ENCODE data around the gene LRRC47.
A peak's percentile ranks its signal among the peaks of the same experiment; 100 is the strongest.

LRRC47 gene
- total RNA-seq = 80.2 to 89.9 (median 88.9) reads per million in 4 experiments

GRCh38 chr1:3796215-3797061 lies at the start of gene LRRC47:
Gene LRRC47, minus strand, starts transcription at chr1:3796498. Its CDS starts 22 bp downstream, at chr1:3796476.
- peak; percentile 90 for DNase-seq

- no peak for DNase-seq
These were observed 46.6 kb upstream of the LRRC47 start for GRCh38 chr1:3842912-3843311.

DNA sequence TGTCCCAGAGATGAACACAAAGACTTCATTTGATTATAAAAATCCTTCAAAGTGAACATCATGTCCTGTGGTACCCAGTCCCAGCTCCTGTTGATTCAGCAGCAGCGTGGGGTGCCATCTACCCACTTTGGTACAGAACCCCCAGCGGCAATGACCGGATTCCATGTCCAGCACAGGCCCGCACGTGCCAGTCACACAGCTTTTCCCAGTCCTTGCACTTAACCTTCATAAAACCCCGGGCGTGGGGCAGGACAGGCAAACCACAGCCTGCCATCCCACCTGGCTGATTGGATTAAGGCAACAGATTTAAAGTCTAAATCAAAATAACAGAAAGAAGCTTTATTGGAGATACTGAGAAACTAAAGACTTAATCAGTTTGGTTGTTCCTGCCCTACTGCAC lies 45.2 kb upstream of the LRRC47 start:
- DNase-seq = no peak

GRCh38 chr1:3838788-3839187 lies 42.5 kb upstream of the LRRC47 start:
- DNase-seq = no peak

GRCh38 chr1:3837685-3838084 lies 41.4 kb upstream of the LRRC47 start:
- no peak for DNase-seq

- no peak for DNase-seq
These were observed 40.9 kb upstream of the LRRC47 start for GRCh38 chr1:3837200-3837599.

DNA sequence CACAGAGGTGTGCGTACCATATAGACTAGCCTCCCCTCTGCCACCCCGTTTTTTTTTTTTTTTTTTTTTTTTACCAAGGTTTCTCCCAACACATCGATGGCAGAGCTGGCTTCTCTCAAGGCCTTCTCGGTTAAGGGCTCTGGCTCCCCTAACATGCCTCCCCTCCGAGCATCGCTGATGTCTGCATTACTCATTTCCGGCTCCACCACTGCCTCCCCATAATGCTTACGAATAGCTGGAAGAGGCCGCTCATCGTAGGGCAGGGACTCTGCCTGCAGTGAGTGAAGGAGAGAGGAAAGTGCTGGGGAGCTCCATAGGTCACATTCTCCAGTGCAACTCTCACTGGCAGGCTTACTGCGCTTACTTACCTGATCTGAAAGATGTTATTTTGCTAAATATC lies 40.1 kb upstream of the LRRC47 start:
- DNase-seq = no peak

DNA sequence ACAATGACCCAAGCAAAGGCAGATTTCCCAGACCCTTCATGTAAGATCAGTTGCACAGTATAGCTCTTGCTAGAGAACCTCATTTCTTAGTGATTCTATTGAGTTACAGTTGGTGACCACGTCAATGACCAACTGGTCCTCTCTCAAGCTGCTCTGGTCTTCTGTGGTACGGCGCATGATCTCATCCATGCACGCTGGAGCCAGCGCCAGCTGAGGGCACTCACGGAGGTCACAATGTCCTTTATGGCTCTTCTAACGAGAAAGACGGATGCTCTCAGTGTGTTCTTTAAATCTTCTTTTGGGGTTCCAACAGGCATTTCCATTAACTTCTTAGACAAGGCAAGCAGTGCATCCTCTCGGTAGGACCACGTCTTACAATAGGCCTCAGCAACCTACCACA lies 38.4 kb upstream of the LRRC47 start:
- no peak for DNase-seq

- DNase-seq = no peak
These were observed 35.4 kb upstream of the LRRC47 start for GRCh38 chr1:3831689-3832088.

GRCh38 chr1:3828391-3828790 lies 32.1 kb upstream of the LRRC47 start:
- no peak for DNase-seq

DNA sequence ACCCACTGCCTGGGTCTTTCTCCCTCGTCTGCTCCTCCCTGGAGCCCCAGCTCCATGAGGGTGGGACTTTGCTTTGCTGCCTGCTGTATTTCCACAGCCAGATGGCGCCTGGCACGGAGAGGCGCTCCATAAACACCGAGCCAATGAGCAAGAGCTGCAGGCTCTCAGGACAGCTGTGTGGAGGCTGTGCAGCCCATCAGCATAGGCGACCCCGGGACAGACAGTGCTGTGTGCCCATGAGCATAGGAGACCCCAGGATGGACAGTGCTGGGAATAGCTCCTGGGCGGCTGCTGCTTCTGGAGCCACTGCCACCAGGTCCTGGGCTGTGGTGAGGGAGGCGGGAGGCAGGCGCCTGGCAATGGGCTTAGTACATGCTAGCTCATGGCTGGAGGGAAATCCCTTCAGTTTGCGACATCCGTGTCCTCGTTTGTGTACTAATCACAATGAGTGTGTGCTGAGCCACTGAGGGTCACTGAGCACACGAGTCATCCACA lies 31.6 kb upstream of the LRRC47 start:
- DNase-seq = no peak

GRCh38 chr1:3825356-3825755 lies 29.1 kb upstream of the LRRC47 start:
- no peak for DNase-seq

DNA sequence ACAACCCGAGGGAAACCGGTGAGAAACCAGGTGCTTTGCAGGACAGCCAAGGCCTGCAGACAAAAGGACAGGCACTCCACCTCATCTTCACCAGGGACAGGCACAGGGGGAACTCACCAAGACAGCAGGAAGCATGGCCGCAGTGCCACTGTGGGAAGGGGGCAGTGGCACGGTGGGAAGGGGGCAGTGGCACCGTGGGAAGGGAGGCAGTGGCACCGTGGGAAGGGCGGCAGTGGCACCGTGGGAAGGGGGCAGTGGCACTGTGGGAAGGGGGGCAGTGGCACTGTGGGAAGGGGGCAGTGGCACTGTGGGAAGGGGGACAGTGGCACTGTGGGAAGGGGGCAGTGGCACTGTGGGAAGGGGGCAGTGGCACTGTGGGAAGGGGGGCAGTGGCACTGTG lies 28.4 kb upstream of the LRRC47 start:
- DNase-seq = no peak

DNA sequence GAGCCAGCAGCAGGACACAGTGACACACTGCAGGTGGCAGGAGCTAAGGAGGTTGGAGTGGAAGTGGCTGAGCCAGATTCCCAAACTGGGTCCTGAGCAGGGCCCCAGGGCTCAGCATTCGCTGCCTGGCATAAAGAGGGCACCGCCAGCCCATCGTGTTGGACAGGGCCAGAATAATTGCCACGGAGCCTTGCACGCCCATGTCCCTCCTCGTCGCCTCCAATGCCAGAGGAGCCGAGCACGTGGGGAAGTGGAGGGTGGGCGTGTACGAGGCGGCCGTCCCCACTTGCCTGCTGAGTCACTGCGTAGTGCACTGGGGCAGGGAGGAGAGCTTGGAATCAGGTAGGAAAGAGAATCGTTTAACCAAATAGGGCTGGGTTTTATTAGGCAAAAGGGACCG lies 26.1 kb upstream of the LRRC47 start:
- no peak for DNase-seq

GRCh38 chr1:3821908-3822307 lies 25.6 kb upstream of the LRRC47 start:
- DNase-seq = no peak

DNA sequence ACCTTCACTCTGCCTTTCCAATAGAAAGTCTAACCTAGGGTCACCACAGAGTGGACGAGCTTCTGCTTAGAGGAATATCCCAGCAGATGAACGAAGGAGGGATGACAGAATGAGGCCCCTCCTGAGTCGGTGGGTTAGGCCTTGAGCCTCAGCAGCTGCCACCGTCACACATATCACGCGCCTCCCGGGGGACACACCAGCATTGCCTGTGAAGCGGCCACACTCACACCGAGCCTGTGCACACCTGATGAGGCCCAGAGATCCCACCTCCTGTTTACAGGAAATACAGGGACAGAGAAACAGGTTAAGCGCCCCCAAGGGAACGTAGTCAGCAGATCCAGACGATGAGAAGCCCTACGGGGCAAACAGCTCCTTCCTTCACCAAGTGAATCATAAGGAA lies 25.1 kb upstream of the LRRC47 start:
- no peak for DNase-seq

- DNase-seq = no peak
These were observed 24.7 kb upstream of the LRRC47 start for GRCh38 chr1:3821004-3821403.

GRCh38 chr1:3820316-3820715 lies 24.0 kb upstream of the LRRC47 start:
- DNase-seq = no peak

DNA sequence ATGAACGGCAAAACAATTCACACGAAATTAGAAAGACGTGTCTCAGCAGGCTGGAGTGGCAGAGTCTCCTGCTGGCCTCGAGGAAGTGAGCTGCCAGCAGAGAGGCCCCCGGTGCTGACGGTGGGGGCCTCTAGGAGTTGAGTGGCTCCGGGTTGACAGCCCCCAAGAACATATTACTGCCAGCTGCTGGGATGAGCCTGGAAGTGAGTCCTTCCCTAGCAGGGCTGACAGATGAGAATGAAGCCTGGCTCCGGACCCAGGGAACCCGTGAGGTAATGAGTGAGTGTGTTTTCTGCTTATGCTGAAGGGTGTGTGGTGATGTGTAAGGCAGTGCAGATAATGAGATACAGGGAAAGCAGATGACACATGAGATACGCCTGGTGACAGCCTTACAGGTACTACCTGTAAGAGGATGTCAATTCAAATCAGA lies 23.5 kb upstream of the LRRC47 start:
- DNase-seq = no peak

DNA sequence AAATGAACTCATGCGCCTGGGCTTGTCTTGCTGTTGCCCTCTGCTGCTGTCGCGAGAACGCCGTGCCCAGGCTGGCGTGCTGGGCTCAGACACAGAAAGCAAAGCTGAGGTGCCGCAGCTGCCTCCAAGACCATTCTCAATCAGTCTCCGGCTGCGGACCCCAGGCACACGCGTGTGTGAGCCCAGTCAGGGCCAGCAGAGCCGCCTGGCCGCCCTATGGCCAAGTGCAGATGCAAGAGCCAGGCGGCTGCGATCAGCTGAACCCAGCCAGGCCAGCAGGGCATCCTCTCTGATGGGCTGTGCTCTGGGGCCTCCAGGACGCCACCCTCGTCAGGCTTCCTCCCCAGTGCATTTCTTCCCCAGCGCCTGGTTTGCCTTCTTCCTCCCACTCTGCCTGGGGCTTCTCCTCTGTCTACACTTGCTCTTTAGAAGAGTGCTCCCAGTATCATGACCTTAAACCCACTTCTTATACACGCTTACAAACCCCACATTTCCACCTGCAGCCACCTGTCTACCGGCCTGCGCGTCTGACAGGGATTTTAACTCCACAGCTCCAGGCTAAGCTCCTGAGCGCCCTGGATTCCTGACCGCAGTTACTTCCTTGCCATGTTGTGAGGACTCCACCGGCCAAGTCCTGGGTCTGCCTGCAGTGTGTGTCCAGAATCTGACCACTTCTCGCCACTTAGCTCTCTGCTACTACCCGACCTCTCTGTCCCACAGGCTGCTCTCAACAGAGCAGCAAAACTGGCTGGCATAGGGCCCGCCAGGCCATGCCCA lies 21.7 kb upstream of the LRRC47 start:
- DNase-seq = no peak

GRCh38 chr1:3817138-3817740 lies 20.9 kb upstream of the LRRC47 start:
- DNase-seq = no peak

DNA sequence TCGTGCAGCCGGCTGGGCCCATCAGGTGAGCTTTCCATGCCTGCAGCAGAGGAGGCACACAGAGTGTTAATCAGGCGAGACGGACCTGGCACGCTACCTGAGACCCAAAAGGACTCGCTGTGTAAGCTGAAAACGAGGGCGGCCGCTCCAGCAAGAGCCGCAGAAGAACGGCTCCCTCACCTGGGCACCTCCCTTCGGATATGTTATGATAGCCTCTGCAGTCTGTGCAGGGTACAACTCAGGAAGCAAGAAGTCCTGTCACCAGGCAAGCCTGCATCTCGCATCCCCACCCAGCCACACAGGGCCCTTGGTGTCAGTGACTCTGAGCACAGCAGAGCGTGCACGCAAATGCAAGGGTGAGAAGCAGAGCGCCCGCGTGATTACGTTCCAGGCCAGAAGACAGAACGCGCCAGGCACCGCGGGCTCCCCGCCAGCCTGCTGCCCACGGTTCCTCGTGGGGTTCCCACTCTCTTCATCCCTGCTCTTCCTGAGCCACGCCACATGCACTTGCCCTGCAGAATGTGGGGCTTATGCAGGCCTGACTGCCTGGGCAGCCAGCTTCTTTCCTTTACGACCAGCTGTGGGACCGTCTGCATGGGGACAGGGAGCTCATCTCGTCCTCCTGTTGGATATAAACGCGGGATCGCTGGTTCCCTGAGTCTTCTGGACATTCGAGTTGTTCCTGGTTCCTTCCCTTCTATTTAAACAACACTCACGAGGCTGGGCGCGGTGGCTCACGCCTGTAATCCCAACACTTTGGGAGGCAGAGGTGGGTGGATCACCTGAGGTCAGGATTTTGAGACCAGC lies 20.2 kb upstream of the LRRC47 start:
- DNase-seq = no peak
